Right lobe of liver (tissue), 4 donors: Measurements from ENCODE around the gene IL19.

ENCODE experiments used
- CTCF ChIP-seq, 4 donors: fragments of 200-600 bp in 3 of 4; fragments of 450-650 bp in 1 of 4; IDR thresholded peaks; one replicate each; pipeline versions ENCODE4 v1.5.1 to v1.8.0; 2016 to 2022; ENCODE audit warnings: antibody characterized with exemption in 4 of 4, mild to moderate bottlenecking in 2 of 4
- POLR2A ChIP-seq: fragments of 450-650 bp; IDR thresholded peaks from one replicate; pipeline ENCODE4 v1.6.1; 2017; ENCODE audit warnings: antibody characterized with exemption, mild to moderate bottlenecking
- donor health status: DM: no; HTN: no; CAD: no.
- donor health status: DM: no; HTN: no; CAD: no.
- donor health status: DM: no; HTN: yes; CAD: no.

- no peak for TF ChIP-seq POLR2A
- no peak for TF ChIP-seq CTCF (IDR thresholded peaks at IDR 0.05)
Observed at GRCh38 chr1:206784471-206784903, 13.9 kb downstream of the IL19 start.
